HCT116 (cell line): ENCODE data around the gene PTPRF. TPM values are rescaled to one million over a fixed set of nuclear protein-coding genes. Genes with fewer than 3 reads are reported as not detected.

ENCODE experiments used
- ATAC-seq: fragments of 200-7000 bp; cut with Tn5 transposase; 2 replicates; pipeline ENCODE4 v1.9.1; 2020; ENCODE audit warnings: mild to moderate bottlenecking, moderate library complexity
- BruUV-seq: library from RNA; stranded (reverse); fragments of 400-500 nt; replicated peaks from 2 replicates; lab custom pipeline; 2021; lab: Mats Ljungman, UMichigan
- CTCF ChIA-PET: fragments of 300-600 bp; sonication (Branson Sonifier 250); formaldehyde crosslinking; loops from one replicate; lab custom pipeline; 2021; ENCODE audit warnings: antibody characterized with exemption; lab: Charles Lee
- POLR2A ChIA-PET: fragments of 300-600, 350-600 bp; sonication (Branson Sonifier 250); formaldehyde crosslinking; loops from one replicate; lab custom pipeline; 2021; ENCODE audit warnings: antibody characterized with exemption; lab: Charles Lee
- RAD21 ChIA-PET, 2 experiments: fragments of 300-600 bp; sonication (Branson Sonifier 250); formaldehyde crosslinking; loops; one replicate each; lab custom pipeline; 2023; ENCODE audit warnings: low total read pairs in 2 of 2; ENCODE audit not compliant: uncharacterized antibody in 2 of 2, unreplicated experiment in 2 of 2, low non-redundant PET in 1 of 2; lab: Charles Lee
- DNase-seq: peaks from one replicate; pipeline ENCODE4 v3.0.0-alpha.2; 2010; ENCODE audit warnings: low read depth, low spot score
- H2AFZ ChIP-seq: fragments of 200-600 bp; shearing (Covaris generic), sonication (generic); 2 replicates; pipeline ENCODE4 v1.6.1; 2017; ENCODE audit warnings: low read depth, mixed run types, mixed read lengths, antibody characterized with exemption, low read length; ENCODE audit not compliant: poor library complexity, severe bottlenecking
- H3K27ac ChIP-seq: 2 replicates; pipeline ENCODE4 v1.5.1; 2012; ENCODE audit warnings: low read depth, low read length
- H3K27me3 ChIP-seq: fragments of 200-600 bp; sonication (generic); 2 replicates; pipeline ENCODE4 v1.6.1; 2016; ENCODE audit warnings: mixed run types, low read length, mixed read lengths; ENCODE audit not compliant: insufficient read depth
- H3K36me3 ChIP-seq, 2 experiments: fragments of 200-500 bp in 1 of 2; fragments of 200-600 bp in 1 of 2; sonication (Bioruptor generic) in 1 of 2; sonication (generic) in 1 of 2; 2 replicates each; pipeline versions ENCODE4 v1.5.1 to v1.6.1; 2014 to 2016; ENCODE audit warnings: low read length in 2 of 2, inconsistent platforms in 1 of 2, mixed read lengths in 1 of 2, mixed run types in 1 of 2; ENCODE audit not compliant: insufficient read depth in 2 of 2, control insufficient read depth in 1 of 2
- H3K4me1 ChIP-seq, 2 experiments: fragments of 200-600 bp in 1 of 2; sonication (generic) in 1 of 2; 2 replicates each; pipeline versions ENCODE4 v1.5.1 to v1.6.1; 2012 to 2017; ENCODE audit warnings: low read length in 2 of 2, inconsistent platforms in 1 of 2, mild to moderate bottlenecking in 1 of 2, mixed read lengths in 1 of 2, mixed run types in 1 of 2, moderate library complexity in 1 of 2; ENCODE audit not compliant: insufficient read depth in 2 of 2, control insufficient read depth in 1 of 2
- H3K4me2 ChIP-seq: fragments of 200-600 bp; sonication (generic); 2 replicates; pipeline ENCODE4 v1.6.1; 2017; ENCODE audit warnings: mixed run types, low read length, mixed read lengths
- H3K4me3 ChIP-seq, 2 experiments: fragments of 200-600 bp in 1 of 2; sonication (generic) in 1 of 2; replicated peaks in 1 of 2; 2 replicates each; pipeline ENCODE4 v1.5.1; 2011 to 2016; ENCODE audit warnings: low read length in 2 of 2, control low read depth in 1 of 2, low read depth in 1 of 2, mild to moderate bottlenecking in 1 of 2, mixed read lengths in 1 of 2, mixed run types in 1 of 2
- H3K79me2 ChIP-seq: fragments of 200-600 bp; sonication (generic); 2 replicates; pipeline ENCODE4 v1.6.1; 2017; ENCODE audit warnings: mild to moderate bottlenecking, mixed run types, low read length, moderate library complexity, mixed read lengths; ENCODE audit not compliant: insufficient read depth
- H3K9ac ChIP-seq: fragments of 200-600 bp; sonication (generic); 2 replicates; pipeline ENCODE4 v1.6.1; 2016; ENCODE audit warnings: low read length, mixed read lengths
- H3K9me2 ChIP-seq: fragments of 200-600 bp; sonication (generic), shearing (Covaris generic); 2 replicates; pipeline ENCODE4 v1.6.1; 2017; ENCODE audit warnings: mixed run types, mild to moderate bottlenecking, moderate library complexity; ENCODE audit not compliant: insufficient read depth
- H3K9me3 ChIP-seq, 2 experiments: fragments of 200-500 bp in 1 of 2; fragments of 200-600 bp in 1 of 2; sonication (Bioruptor generic) in 1 of 2; sonication (generic) in 1 of 2; 2 replicates each; pipeline ENCODE4 v1.6.1; 2014 to 2017; ENCODE audit warnings: low read length in 2 of 2, mixed read lengths in 2 of 2, inconsistent platforms in 1 of 2, low read depth in 1 of 2, mild to moderate bottlenecking in 1 of 2, mixed run types in 1 of 2, moderate library complexity in 1 of 2; ENCODE audit not compliant: control insufficient read depth in 1 of 2, insufficient read depth in 1 of 2
- H4K20me1 ChIP-seq: fragments of 200-600 bp; sonication (generic), shearing (Covaris generic); 2 replicates; pipeline ENCODE4 v1.6.1; 2017; ENCODE audit warnings: mixed run types, mild to moderate bottlenecking, moderate library complexity; ENCODE audit not compliant: insufficient read depth
- EGR1 ChIP-seq: IDR thresholded peaks from 2 replicates; pipeline ENCODE4 v1.6.1; 2012; ENCODE audit warnings: low read depth
- ELF1 ChIP-seq: IDR thresholded peaks from 2 replicates; pipeline ENCODE4 v1.6.1; 2012; ENCODE audit warnings: low read depth, borderline replicate concordance
- EZH2 ChIP-seq: fragments of 200-600 bp; sonication (generic); IDR thresholded peaks from 2 replicates; pipeline ENCODE4 v1.6.1; 2017; ENCODE audit warnings: antibody characterized with exemption, mixed run types
- EZH2phosphoT487 ChIP-seq: fragments of 200-600 bp; IDR thresholded peaks from 2 replicates; pipeline ENCODE4 v1.6.1; 2018; ENCODE audit warnings: antibody characterized with exemption, borderline replicate concordance
- FOSL1 ChIP-seq: IDR thresholded peaks from 2 replicates; pipeline ENCODE4 v1.6.1; 2012; ENCODE audit warnings: low read depth
- JUND ChIP-seq: IDR thresholded peaks from 2 replicates; pipeline ENCODE4 v1.6.1; 2012
- POLR2AphosphoS5 ChIP-seq: IDR thresholded peaks from 2 replicates; pipeline ENCODE4 v1.6.1; 2011; ENCODE audit warnings: mild to moderate bottlenecking, low read depth, low read length, moderate library complexity
- RAD21 ChIP-seq: IDR thresholded peaks from 2 replicates; pipeline ENCODE4 v1.6.1; 2012; ENCODE audit warnings: low read depth, mild to moderate bottlenecking
- SIN3A ChIP-seq: IDR thresholded peaks from 2 replicates; pipeline ENCODE4 v1.6.1; 2012; ENCODE audit warnings: low read depth
- SP1 ChIP-seq: IDR thresholded peaks from 2 replicates; pipeline ENCODE4 v1.6.1; 2012; ENCODE audit warnings: low read depth
- SRF ChIP-seq: IDR thresholded peaks from 2 replicates; pipeline ENCODE4 v1.6.1; 2012; ENCODE audit warnings: low read depth
- YY1 ChIP-seq: IDR thresholded peaks from 2 replicates; pipeline ENCODE4 v1.6.1; 2011; ENCODE audit warnings: low read length, low read depth, moderate library complexity, mild to moderate bottlenecking; ENCODE audit not compliant: insufficient replicate concordance; ENCODE audit errors: extremely low read depth
- intact Hi-C: fragments of 100-400 bp; cut with micrococcal nuclease; formaldehyde crosslinking; loops from 2 replicates; pipeline ENCODE4 v1.10.0; 2022
- total RNA-seq: library from RNA; stranded (reverse); gene quantifications from one replicate; pipeline ENCODE4 v1.2.1, GENCODE V29; 2021; ENCODE audit not compliant: unreplicated experiment
- TF ChIP-seq, protein P1 (sequence below): IDR thresholded peaks from 2 replicates; pipeline ENCODE4 v1.6.1; 2012; ENCODE audit warnings: low read depth
- TF ChIP-seq, protein P2 (sequence below): IDR thresholded peaks from 2 replicates; pipeline ENCODE4 v1.6.1; 2012
- TF ChIP-seq, protein P3 (sequence below): IDR thresholded peaks from 2 replicates; pipeline ENCODE4 v1.6.1; 2012
- TF ChIP-seq, protein P4 (sequence below): IDR thresholded peaks from 2 replicates; pipeline ENCODE4 v1.6.1; 2011; ENCODE audit warnings: mild to moderate bottlenecking, low read length, moderate library complexity; ENCODE audit not compliant: insufficient replicate concordance; ENCODE audit errors: extremely low read depth
- TF ChIP-seq, protein P5 (sequence below), 3 experiments: fragments of 200-600 bp in 1 of 3; sonication (generic) in 1 of 3; IDR thresholded peaks in 2 of 3; conservative IDR thresholded peaks in 1 of 3; 2 replicates each; pipeline ENCODE4 v1.5.1; 2012 to 2017; ENCODE audit warnings: low read depth in 2 of 3, low read length in 2 of 3, antibody characterized with exemption in 1 of 3, borderline replicate concordance in 1 of 3, control low read depth in 1 of 3, mild to moderate bottlenecking in 1 of 3, mixed read lengths in 1 of 3, mixed run types in 1 of 3, moderate library complexity in 1 of 3; ENCODE audit not compliant: insufficient read depth in 1 of 3

The PTPRF gene
- total RNA-seq, 1 experiment from 2014 or later = 224 TPM

DNA sequence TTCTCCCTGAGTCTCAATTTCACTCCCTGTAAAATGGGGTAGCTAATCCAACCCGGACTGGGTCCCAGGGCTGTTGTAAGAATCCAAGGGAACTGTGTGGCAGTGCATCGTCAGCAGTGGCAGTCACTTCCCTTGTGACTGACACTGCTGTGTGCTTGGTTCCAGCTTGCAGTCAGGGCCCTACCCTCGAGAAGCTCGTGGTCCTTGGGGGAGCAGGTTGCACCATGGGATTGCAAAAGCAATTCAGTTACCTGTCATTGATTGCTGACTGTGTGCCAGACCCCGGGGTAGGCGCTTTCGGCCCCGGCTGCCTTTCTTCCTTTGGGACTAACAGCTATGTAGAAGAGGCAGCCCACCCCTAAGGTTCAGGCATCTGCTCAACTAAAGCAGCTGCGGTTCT, 2.9 kb downstream of the PTPRF start:
- H4K20me1 ChIP-seq = peaks cover 9% of the 10 kb centered on the region; the same call in 1 of the 2 replicates
- peaks cover 27 to 65% of the 10 kb centered on the region in 2 experiments for H3K4me1 ChIP-seq
- no peak overlapping the region for H2AFZ ChIP-seq
- CTCF ChIA-PET = interaction anchor here (0.7 kb wide), 1 partner anchor 12 kb away, joined by 3 read pairs; no protein-coding TSS in a partner anchor
- H3K9me3 ChIP-seq = no peaks in the 10 kb centered on the region
- RAD21 ChIA-PET = no interaction called here
- H3K36me3 ChIP-seq = peaks cover 7 to 14% of the 10 kb centered on the region in 2 experiments; a peak in 3 of 4 replicates
- ATAC-seq = no peak
- TF ChIP-seq FOSL1 (no peak), YY1 (no peak), SRF (no peak), EZH2 (no peak), JUND (no peak), RAD21 (no peak), SIN3A (no peak), EGR1 (no peak), POLR2AphosphoS5 (no peak), EZH2phosphoT487 (no peak), ELF1 (no peak), SP1 (no peak)
- TF ChIP-seq, protein P1, sequence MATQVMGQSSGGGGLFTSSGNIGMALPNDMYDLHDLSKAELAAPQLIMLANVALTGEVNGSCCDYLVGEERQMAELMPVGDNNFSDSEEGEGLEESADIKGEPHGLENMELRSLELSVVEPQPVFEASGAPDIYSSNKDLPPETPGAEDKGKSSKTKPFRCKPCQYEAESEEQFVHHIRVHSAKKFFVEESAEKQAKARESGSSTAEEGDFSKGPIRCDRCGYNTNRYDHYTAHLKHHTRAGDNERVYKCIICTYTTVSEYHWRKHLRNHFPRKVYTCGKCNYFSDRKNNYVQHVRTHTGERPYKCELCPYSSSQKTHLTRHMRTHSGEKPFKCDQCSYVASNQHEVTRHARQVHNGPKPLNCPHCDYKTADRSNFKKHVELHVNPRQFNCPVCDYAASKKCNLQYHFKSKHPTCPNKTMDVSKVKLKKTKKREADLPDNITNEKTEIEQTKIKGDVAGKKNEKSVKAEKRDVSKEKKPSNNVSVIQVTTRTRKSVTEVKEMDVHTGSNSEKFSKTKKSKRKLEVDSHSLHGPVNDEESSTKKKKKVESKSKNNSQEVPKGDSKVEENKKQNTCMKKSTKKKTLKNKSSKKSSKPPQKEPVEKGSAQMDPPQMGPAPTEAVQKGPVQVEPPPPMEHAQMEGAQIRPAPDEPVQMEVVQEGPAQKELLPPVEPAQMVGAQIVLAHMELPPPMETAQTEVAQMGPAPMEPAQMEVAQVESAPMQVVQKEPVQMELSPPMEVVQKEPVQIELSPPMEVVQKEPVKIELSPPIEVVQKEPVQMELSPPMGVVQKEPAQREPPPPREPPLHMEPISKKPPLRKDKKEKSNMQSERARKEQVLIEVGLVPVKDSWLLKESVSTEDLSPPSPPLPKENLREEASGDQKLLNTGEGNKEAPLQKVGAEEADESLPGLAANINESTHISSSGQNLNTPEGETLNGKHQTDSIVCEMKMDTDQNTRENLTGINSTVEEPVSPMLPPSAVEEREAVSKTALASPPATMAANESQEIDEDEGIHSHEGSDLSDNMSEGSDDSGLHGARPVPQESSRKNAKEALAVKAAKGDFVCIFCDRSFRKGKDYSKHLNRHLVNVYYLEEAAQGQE = no peak
- TF ChIP-seq, protein P2, sequence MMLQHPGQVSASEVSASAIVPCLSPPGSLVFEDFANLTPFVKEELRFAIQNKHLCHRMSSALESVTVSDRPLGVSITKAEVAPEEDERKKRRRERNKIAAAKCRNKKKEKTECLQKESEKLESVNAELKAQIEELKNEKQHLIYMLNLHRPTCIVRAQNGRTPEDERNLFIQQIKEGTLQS = no peak
- TF ChIP-seq, protein P3, sequence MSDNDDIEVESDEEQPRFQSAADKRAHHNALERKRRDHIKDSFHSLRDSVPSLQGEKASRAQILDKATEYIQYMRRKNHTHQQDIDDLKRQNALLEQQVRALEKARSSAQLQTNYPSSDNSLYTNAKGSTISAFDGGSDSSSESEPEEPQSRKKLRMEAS = no peak
- TF ChIP-seq, protein P4, sequence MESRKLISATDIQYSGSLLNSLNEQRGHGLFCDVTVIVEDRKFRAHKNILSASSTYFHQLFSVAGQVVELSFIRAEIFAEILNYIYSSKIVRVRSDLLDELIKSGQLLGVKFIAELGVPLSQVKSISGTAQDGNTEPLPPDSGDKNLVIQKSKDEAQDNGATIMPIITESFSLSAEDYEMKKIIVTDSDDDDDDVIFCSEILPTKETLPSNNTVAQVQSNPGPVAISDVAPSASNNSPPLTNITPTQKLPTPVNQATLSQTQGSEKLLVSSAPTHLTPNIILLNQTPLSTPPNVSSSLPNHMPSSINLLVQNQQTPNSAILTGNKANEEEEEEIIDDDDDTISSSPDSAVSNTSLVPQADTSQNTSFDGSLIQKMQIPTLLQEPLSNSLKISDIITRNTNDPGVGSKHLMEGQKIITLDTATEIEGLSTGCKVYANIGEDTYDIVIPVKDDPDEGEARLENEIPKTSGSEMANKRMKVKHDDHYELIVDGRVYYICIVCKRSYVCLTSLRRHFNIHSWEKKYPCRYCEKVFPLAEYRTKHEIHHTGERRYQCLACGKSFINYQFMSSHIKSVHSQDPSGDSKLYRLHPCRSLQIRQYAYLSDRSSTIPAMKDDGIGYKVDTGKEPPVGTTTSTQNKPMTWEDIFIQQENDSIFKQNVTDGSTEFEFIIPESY = no peak
- TF ChIP-seq, protein P5, sequence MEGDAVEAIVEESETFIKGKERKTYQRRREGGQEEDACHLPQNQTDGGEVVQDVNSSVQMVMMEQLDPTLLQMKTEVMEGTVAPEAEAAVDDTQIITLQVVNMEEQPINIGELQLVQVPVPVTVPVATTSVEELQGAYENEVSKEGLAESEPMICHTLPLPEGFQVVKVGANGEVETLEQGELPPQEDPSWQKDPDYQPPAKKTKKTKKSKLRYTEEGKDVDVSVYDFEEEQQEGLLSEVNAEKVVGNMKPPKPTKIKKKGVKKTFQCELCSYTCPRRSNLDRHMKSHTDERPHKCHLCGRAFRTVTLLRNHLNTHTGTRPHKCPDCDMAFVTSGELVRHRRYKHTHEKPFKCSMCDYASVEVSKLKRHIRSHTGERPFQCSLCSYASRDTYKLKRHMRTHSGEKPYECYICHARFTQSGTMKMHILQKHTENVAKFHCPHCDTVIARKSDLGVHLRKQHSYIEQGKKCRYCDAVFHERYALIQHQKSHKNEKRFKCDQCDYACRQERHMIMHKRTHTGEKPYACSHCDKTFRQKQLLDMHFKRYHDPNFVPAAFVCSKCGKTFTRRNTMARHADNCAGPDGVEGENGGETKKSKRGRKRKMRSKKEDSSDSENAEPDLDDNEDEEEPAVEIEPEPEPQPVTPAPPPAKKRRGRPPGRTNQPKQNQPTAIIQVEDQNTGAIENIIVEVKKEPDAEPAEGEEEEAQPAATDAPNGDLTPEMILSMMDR (IDR thresholded peaks at IDR 0.05 in 2 of 3, conservative IDR thresholded peaks at IDR 0.05 in 1 of 3; ENCODE audit: borderline replicate concordance in 1 of 3, insufficient read depth in 1 of 3, low read depth in 2 of 3, low read length in 2 of 3) = no peak
- BruUV-seq = no TSS peak
- intact Hi-C loops = loop anchor here (5.0 kb wide), 1 partner anchor 219 kb away; no protein-coding TSS in a partner anchor
- H3K4me3 ChIP-seq = no peak overlapping the region
- DNase-seq = no peak
- H3K27ac ChIP-seq = no peak overlapping the region
- POLR2A ChIA-PET = interaction anchor here (1.7 kb wide), 1 partner anchor 117 kb away, joined by 8 read pairs; the partner anchor contains the start of gene KDM4A
- no peak overlapping the region for H3K4me2 ChIP-seq
- peaks cover 71% of the 10 kb centered on the region for H3K79me2 ChIP-seq
- H3K27me3 ChIP-seq = no peaks in the 10 kb centered on the region
- H3K9ac ChIP-seq = no peak overlapping the region
- H3K9me2 ChIP-seq = no peaks in the 10 kb centered on the region
